Measurements from ENCODE around the gene TMEM126A.

TMEM126A gene

GRCh38 chr11:85685125-85685819, 37.5 kb downstream of the TMEM126A start:
- no peak for DNase-seq (ENCODE audit: extremely low read depth, insufficient read length)
- H3K4me3 ChIP-seq (replicated peaks; ENCODE audit: low read depth, low read length), result no peak overlapping the region
- no peak for TF ChIP-seq CTCF (IDR thresholded peaks at IDR 0.05; ENCODE audit: insufficient read depth, low read length, poor library complexity, severe bottlenecking)
- H3K27me3 ChIP-seq (replicated peaks; ENCODE audit: control insufficient read depth, insufficient read depth, low read length), result no peaks in the 10 kb centered on the region
- no peaks in the 10 kb centered on the region for H3K36me3 ChIP-seq (ENCODE audit: control insufficient read depth, insufficient read depth, low read length)

- Histone ChIP-seq H3K4me3 (replicated peaks; ENCODE audit: low read depth, low read length) (no peak within 1 kb of the TSS), H3K36me3 (ENCODE audit: control insufficient read depth, insufficient read depth, low read length) (no peaks in the 10 kb centered on the region), H3K27me3 (replicated peaks; ENCODE audit: control insufficient read depth, insufficient read depth, low read length) (no peaks in the 10 kb centered on the region)
- no peak for DNase-seq (ENCODE audit: extremely low read depth, insufficient read length)
- TF ChIP-seq CTCF (IDR thresholded peaks at IDR 0.05; ENCODE audit: insufficient read depth, low read length, poor library complexity, severe bottlenecking), result no peak
Measured at GRCh38 chr11:85685820-85686459, 38.2 kb downstream of the TMEM126A start, which contains the start of gene CCDC89. Gene CCDC89 (minus strand): TSS chr11:85686195. CDS start chr11:85686130, 65 bp downstream.

GRCh38 chr11:85694385-85694980, 46.7 kb downstream of the TMEM126A start:
- TF ChIP-seq CTCF (IDR thresholded peaks at IDR 0.05; ENCODE audit: insufficient read depth, low read length, poor library complexity, severe bottlenecking), result peak; percentile 39
- Histone ChIP-seq H3K27me3 (replicated peaks; ENCODE audit: control insufficient read depth, insufficient read depth, low read length) (no peaks in the 10 kb centered on the region; the same call in 1 of the 2 replicates), H3K4me3 (replicated peaks; ENCODE audit: low read depth, low read length) (no peak overlapping the region), H3K36me3 (ENCODE audit: control insufficient read depth, insufficient read depth, low read length) (no peaks in the 10 kb centered on the region)
- peak; percentile 9 for DNase-seq (ENCODE audit: extremely low read depth, insufficient read length)

- no peak for DNase-seq (ENCODE audit: extremely low read depth, insufficient read length)
- no peaks in the 10 kb centered on the region; the same call in 1 of the 2 replicates for H3K27me3 ChIP-seq (replicated peaks; ENCODE audit: control insufficient read depth, insufficient read depth, low read length)
- TF ChIP-seq CTCF (IDR thresholded peaks at IDR 0.05; ENCODE audit: insufficient read depth, low read length, poor library complexity, severe bottlenecking), result no peak
- H3K36me3 ChIP-seq (ENCODE audit: control insufficient read depth, insufficient read depth, low read length), result no peaks in the 10 kb centered on the region
- H3K4me3 ChIP-seq (replicated peaks; ENCODE audit: low read depth, low read length), result no peak overlapping the region
Measured at GRCh38 chr11:85695546-85695945, 47.8 kb downstream of the TMEM126A start.

GRCh38 chr11:85697747-85698146, 50.0 kb downstream of the TMEM126A start:
- DNase-seq (ENCODE audit: extremely low read depth, insufficient read length), result no peak
- TF ChIP-seq CTCF (IDR thresholded peaks at IDR 0.05; ENCODE audit: insufficient read depth, low read length, poor library complexity, severe bottlenecking), result no peak
- Histone ChIP-seq H3K36me3 (ENCODE audit: control insufficient read depth, insufficient read depth, low read length) (no peaks in the 10 kb centered on the region), H3K27me3 (replicated peaks; ENCODE audit: control insufficient read depth, insufficient read depth, low read length) (no peaks in the 10 kb centered on the region), H3K4me3 (replicated peaks; ENCODE audit: low read depth, low read length) (no peak overlapping the region)
